Right renal pelvis (tissue), 4 donors: ENCODE data around the gene SFMBT2. TPM values are rescaled to one million over a fixed set of nuclear protein-coding genes. Genes with fewer than 3 reads are reported as not detected.
A peak's percentile ranks its signal among the peaks of the same experiment; 100 is the strongest.
"Not testable (repeated sequence)": the region's sequence is repeated elsewhere in the genome, so short reads cannot be mapped to it uniquely, and the experiment has no call there.

Source experiments
- DNase-seq, 4 donors: peaks; one replicate each; pipeline ENCODE4 v3.0.0-alpha.2; 2013; ENCODE audit warnings: low read depth in 4 of 4, low spot score in 3 of 4, missing footprints in 1 of 4
- polyA plus RNA-seq, 4 donors: library from polyadenylated mRNA; unstranded; fragments of 120-200 nt; gene quantifications; one replicate each; pipeline ENCODE4 v1.2.1, GENCODE V29; 2013; ENCODE audit not compliant: insufficient read length in 4 of 4

Gene SFMBT2
- polyA plus RNA-seq, 4 donors, result 6.4 to 7.6 (median 6.8) TPM

DNA sequence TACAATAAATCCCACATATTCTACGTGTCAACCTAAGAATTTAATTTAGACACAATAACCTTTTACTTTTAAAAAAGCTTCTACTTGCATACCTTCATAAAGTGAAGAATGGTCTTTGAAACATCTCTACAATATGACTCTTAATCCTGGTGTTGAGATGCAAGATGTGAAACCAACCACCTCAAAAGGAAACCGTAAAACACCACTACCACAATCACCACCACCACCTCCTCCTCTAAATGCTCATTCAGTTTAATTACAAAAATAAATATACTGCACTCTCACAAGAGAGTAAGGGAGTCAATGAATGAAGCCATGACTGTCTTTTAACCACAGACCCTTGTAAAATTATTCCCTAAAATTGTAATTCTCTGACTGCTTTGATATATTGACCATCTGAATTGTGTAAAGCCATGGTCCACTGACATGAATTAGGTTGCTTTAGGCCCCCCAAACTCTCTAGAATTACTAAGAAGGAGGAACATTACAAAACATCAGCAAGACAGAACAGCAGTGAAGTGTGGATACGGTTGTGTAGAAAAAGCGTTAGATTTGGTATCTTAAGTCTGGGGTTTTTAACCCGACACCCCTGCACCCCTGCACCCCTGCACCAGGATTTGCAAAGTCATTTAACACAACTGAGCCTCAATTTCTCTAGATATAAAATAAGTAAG lies 171.4 kb downstream of the SFMBT2 start:
- no peak for DNase-seq

DNA sequence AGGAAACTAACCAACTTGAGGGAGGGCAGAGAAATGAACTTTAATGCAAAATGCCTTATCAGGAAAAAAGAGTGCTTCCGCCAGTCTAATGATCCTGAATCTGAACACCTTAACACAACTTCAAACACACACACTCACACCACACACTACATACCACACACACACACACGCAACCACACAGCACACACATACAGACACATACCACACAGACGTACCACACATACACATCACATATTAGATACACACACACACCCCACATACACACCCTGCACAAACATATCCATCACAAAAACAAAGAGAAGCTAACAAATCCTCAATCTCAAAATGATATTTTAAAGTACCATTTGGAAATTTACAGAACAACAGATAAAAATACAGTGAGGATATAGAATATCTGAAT lies 175.5 kb downstream of the SFMBT2 start:
- DNase-seq, result no peak

GRCh38 chr10:7234109-7234508 lies 176.7 kb downstream of the SFMBT2 start:
- DNase-seq, result no peak

- DNase-seq, result no peak
These were observed 177.4 kb downstream of the SFMBT2 start for GRCh38 chr10:7233259-7233991.

DNA sequence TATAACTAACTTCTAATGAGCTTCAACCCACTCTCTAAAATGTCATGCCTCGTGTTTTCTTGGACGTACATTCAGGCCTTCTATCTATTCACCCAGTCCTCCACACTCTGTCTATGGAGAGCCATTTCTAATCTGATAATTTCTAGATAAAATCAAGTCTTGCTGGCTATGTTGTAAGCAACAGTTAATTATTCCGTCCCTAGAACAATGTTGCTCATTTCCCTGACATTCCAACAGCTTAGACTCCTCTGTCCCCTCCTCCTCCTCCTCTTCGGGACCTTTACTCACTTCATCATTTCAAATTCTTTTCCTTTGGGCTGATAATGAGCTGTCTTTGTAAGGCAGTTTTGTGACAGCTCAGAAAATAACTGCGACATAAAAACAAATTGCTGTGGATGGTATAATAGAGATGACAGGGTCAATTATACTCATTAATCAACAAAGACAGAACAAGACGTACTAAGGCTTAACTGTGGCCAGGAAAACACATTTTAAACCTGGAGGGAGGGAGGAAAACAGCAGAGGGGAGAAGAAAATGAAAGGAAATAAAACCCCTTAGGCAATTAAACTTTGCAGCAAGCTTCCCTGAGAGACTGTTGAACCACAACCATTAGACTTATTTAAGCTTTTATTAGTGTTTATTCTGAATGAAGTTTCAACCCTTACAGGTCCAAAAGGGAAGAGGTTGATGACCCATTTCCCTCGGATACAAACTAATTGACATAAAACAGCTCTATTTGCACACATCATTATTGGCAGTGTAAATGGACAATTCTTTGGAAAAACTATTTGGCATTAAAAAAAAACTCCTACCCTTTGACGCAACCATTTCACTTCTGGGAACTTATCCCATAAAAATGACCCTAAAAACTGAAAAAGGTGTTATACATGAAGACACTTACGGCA lies 179.1 kb downstream of the SFMBT2 start:
- peak; percentile 34 to 57 (median 46) for DNase-seq

- DNase-seq, result no peak
These were observed 179.9 kb downstream of the SFMBT2 start for GRCh38 chr10:7230951-7231350.

DNA sequence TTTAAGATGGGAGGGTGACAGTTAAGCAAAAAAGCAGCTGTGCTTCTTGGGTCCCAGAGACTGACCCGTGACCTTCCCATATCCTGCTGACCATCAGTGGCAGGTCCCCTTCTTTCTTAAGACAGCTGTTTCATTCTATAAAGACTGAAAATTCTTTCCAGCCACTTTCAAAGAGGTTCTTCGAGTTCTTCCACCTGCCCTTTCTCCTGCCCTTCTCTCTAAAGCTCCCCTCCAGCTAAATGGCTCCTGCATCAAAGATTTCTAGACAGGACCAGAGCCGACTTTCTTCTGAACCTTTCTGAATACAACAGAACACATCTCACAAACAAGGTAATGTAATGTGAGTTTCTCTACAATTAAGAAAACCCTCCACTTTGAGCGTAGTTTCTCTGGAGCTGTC lies 180.8 kb downstream of the SFMBT2 start:
- DNase-seq, result no peak

GRCh38 chr10:7225133-7225532 lies 185.7 kb downstream of the SFMBT2 start:
- DNase-seq, result no peak

- no peak for DNase-seq
These were observed 191.9 kb downstream of the SFMBT2 start for GRCh38 chr10:7218968-7219367.

DNA sequence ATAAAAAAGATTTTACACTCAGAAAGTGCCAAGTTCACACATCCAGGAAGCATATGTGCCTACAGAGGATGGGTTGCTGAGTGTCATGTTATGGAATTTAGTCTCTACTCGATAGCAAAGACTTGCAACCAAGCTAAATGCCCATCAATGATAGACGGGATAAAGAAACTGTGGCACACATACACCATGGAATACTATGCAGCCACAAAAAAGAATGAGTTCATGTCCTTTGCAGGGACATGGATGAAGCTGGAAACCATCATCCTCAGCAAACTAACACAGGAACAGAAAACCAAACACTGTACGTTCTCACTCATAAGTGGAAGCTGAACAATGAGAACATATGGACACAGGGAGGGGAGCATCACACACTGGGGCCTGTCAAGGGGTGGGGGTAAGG lies 198.1 kb downstream of the SFMBT2 start:
- DNase-seq, result not testable (repeated sequence)

GRCh38 chr10:7211857-7212577 lies 198.8 kb downstream of the SFMBT2 start:
- no peak for DNase-seq

- no peak for DNase-seq
These were observed 200.3 kb downstream of the SFMBT2 start for GRCh38 chr10:7210516-7210915.

GRCh38 chr10:7209458-7209857 lies 201.4 kb downstream of the SFMBT2 start:
- no peak for DNase-seq

DNA sequence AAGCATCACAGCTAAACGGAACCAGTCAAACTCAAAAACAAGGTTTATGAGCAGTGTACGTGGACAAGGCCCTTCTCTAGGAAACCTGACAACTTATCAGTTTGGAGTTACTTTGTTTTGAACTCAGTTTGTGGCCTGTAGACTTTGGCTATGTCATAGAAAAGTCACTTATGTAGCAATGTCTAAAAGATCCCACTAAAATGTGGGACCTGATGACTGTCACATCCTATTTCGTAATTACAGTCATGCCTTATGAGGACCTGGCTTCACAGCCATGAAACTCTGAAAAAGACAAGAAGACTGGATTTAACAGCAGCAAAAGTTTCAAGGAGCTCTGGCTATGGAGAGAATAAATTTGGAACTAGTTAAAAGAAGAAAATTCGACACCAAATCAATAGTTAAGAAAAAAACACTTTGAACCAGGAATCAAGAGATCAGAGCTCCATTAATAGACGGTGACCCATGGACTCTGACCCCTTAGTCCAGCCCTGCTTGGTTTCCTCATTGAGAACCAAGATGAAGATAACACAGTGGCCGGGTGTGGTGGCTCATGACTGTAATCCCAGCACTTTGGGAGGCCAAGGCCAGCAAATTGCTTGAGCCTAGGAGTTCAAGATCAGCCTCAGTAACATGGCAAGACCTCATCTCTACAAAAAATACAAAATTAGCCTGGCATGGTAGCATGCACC lies 204.3 kb downstream of the SFMBT2 start:
- DNase-seq, result no peak

GRCh38 chr10:7205656-7206055 lies 205.2 kb downstream of the SFMBT2 start:
- DNase-seq, result no peak

DNA sequence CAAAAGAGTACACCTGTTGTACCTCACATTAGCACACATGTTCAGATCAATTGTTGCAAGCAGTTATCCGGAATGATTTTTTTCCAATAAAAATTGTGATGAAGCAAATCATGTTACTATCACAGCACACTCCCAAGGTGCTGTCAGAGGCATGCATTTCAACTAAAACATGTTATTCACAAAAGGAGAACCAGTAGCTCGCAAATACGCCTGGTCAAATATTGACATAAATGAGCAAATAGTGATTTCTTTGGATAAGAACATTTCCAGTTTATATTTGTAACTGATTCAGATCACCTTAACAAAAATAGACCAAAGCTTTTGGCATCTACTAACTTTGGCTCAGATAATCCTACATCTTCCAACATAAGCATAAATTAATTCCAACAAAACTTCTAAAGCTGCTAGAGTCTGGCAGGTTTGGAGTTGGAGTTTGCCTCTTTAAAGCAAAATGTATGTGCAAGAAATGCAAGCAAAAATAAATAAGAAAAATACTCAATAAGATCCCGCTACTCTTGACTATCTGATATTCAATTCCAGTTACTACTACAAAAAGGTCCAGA lies 208.0 kb downstream of the SFMBT2 start:
- DNase-seq, result no peak

- DNase-seq, result no peak
These were observed 211.6 kb downstream of the SFMBT2 start for GRCh38 chr10:7199152-7199760.

DNA sequence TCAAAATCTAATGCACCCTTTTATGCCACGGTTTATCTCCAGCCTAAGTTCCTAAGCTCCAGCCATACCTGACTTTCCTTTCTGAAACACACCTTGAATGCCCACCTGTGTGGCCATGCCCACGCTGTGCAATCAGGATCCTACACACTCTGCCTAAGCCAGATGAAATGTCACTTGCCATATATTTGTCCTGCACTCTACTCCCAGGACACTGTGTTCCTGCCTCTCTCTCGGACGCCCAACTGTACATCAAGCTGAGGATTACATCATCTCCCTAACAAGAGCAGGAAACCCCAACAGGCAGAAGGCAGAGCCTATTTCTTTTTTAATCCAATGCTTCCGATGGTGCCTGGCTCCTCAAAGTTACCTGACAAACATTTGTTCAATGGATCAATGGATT lies 214.6 kb downstream of the SFMBT2 start:
- DNase-seq, result no peak

DNA sequence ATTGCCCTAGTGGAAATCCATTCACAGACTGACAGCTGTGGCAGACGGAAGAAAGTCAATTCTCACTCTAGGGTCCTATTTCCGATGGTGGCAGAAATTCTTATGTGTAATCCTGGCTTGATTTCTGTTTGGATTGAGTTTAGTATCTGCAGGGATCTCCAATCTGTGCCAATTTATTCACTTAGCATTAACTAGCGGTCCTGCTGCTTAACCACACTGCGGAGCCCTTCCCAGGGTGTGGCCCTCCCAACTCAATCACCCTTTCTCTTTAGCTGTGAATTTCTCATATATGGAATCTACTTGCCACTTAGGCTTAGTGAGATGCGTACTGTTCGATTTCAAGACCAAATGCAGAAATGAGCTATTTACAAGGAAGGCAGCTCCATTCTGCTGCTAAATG lies 215.7 kb downstream of the SFMBT2 start:
- DNase-seq, result no peak
